A673 (cell line): ENCODE measurements around the gene TBC1D16.

Experiments
- EZH2 ChIP-seq: fragments of 200-600 bp; sonication (generic); IDR thresholded peaks from 2 replicates; pipeline ENCODE4 v1.6.1; 2017; ENCODE audit warnings: borderline replicate concordance, low read depth, mild to moderate bottlenecking, mixed read lengths, antibody characterized with exemption, low read length; ENCODE audit not compliant: poor library complexity, severe bottlenecking
- TF ChIP-seq, protein P1 (sequence below): fragments of 300-800, 200-600 bp; sonication (generic); conservative IDR thresholded peaks from 2 replicates; pipeline ENCODE4 v1.5.1; 2017; ENCODE audit warnings: low read depth, mild to moderate bottlenecking, antibody characterized with exemption, low read length, moderate library complexity, mixed read lengths

DNA sequence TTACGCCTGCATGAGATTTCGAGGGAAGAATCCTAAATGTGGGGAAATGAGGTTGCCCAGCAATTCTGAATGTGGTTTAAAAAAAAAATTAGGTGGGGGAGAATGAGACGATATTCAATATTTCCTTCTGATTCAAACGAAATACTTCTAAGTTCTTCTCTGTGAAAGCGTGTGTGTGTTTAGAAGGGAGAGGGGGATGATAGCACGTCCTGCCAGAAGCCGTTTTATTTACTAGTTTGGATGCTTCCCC, 47.8 kb downstream of the TBC1D16 start:
- TF ChIP-seq, protein P1, sequence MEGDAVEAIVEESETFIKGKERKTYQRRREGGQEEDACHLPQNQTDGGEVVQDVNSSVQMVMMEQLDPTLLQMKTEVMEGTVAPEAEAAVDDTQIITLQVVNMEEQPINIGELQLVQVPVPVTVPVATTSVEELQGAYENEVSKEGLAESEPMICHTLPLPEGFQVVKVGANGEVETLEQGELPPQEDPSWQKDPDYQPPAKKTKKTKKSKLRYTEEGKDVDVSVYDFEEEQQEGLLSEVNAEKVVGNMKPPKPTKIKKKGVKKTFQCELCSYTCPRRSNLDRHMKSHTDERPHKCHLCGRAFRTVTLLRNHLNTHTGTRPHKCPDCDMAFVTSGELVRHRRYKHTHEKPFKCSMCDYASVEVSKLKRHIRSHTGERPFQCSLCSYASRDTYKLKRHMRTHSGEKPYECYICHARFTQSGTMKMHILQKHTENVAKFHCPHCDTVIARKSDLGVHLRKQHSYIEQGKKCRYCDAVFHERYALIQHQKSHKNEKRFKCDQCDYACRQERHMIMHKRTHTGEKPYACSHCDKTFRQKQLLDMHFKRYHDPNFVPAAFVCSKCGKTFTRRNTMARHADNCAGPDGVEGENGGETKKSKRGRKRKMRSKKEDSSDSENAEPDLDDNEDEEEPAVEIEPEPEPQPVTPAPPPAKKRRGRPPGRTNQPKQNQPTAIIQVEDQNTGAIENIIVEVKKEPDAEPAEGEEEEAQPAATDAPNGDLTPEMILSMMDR: no peak
- TF ChIP-seq EZH2: no peak
